OCI-LY7 (cell line): ENCODE results near the gene OR6N2. TPM values are rescaled to one million over a fixed set of nuclear protein-coding genes. Genes with fewer than 3 reads are reported as not detected.

ENCODE experiments used
- Bru-seq: library from RNA; stranded (reverse); fragments of 400-500 nt; gene quantifications from one replicate; lab custom pipeline; 2021; lab: Mats Ljungman, UMichigan
- BruChase-seq, 2 experiments: library from RNA; stranded (reverse); fragments of 400-500 nt; gene quantifications; one replicate each; lab custom pipeline; 2021; lab: Mats Ljungman, UMichigan
- BruUV-seq: library from RNA; stranded (reverse); fragments of 400-500 nt; replicated peaks from 2 replicates; lab custom pipeline; 2021; lab: Mats Ljungman, UMichigan
- CTCF ChIA-PET: fragments of 300-600 bp; sonication (Branson Sonifier 250); formaldehyde crosslinking; loops from one replicate; lab custom pipeline; 2022; ENCODE audit warnings: antibody characterized with exemption; ENCODE audit not compliant: unreplicated experiment; lab: Charles Lee
- POLR2A ChIA-PET: fragments of 300-600 bp; sonication (Branson Sonifier 250); formaldehyde crosslinking; loops from one replicate; lab custom pipeline; 2022; ENCODE audit warnings: antibody characterized with exemption; lab: Charles Lee
- DNase-seq: peaks from one replicate; pipeline ENCODE4 v3.0.0-alpha.2; 2015; ENCODE audit warnings: low spot score
- H2AFZ ChIP-seq: fragments of 200-600 bp; sonication (generic), shearing (Covaris generic); 2 replicates; pipeline ENCODE4 v1.6.1; 2014; ENCODE audit warnings: mild to moderate bottlenecking, antibody characterized with exemption, low read length, moderate library complexity
- H3K27ac ChIP-seq: fragments of 200-600 bp; sonication (generic); 2 replicates; pipeline ENCODE4 v1.5.1; 2014; ENCODE audit warnings: mixed run types, low read depth, mild to moderate bottlenecking, moderate library complexity, low read length, inconsistent platforms; ENCODE audit not compliant: poor library complexity, severe bottlenecking
- H3K36me3 ChIP-seq: fragments of 200-600 bp; sonication (generic); 2 replicates; pipeline ENCODE4 v1.6.1; 2014; ENCODE audit warnings: mild to moderate bottlenecking, antibody characterized with exemption, low read length, moderate library complexity, mixed read lengths; ENCODE audit not compliant: insufficient read depth
- H3K4me1 ChIP-seq: fragments of 200-600 bp; sonication (generic); 2 replicates; pipeline ENCODE4 v1.5.1; 2014; ENCODE audit warnings: mild to moderate bottlenecking, low read length; ENCODE audit not compliant: insufficient read depth, poor library complexity, severe bottlenecking
- H3K4me2 ChIP-seq: fragments of 200-600 bp; sonication (generic); 2 replicates; pipeline ENCODE4 v1.6.1; 2014; ENCODE audit warnings: mild to moderate bottlenecking, low read length
- H3K4me3 ChIP-seq: fragments of 200-600 bp; sonication (generic); 2 replicates; pipeline ENCODE4 v1.5.1; 2014; ENCODE audit warnings: mild to moderate bottlenecking, low read depth, low read length; ENCODE audit not compliant: poor library complexity, severe bottlenecking
- H3K79me2 ChIP-seq: fragments of 200-600 bp; sonication (generic); 2 replicates; pipeline ENCODE4 v1.6.1; 2016; ENCODE audit warnings: low read depth, mild to moderate bottlenecking, low read length, moderate library complexity, mixed read lengths; ENCODE audit not compliant: insufficient read depth
- H3K9me2 ChIP-seq: fragments of 200-600 bp; sonication (generic); 2 replicates; pipeline ENCODE4 v1.6.1; 2016; ENCODE audit warnings: mild to moderate bottlenecking, low read length, mixed read lengths; ENCODE audit not compliant: insufficient read depth
- H3K9me3 ChIP-seq: fragments of 200-600 bp; sonication (generic); 2 replicates; pipeline ENCODE4 v1.6.1; 2014; ENCODE audit warnings: mild to moderate bottlenecking, mixed run types, low read length, mixed read lengths
- H4K20me1 ChIP-seq: fragments of 200-600 bp; sonication (generic); 2 replicates; pipeline ENCODE4 v1.6.1; 2014; ENCODE audit warnings: mild to moderate bottlenecking, antibody characterized with exemption, low read length, moderate library complexity, mixed read lengths; ENCODE audit not compliant: insufficient read depth
- CTCF ChIP-seq: fragments of 200-600 bp; sonication (generic); conservative IDR thresholded peaks from 2 replicates; pipeline ENCODE4 v1.5.1; 2014; ENCODE audit warnings: mild to moderate bottlenecking, antibody characterized with exemption, low read length, moderate library complexity, mixed read lengths
- EZH2phosphoT487 ChIP-seq: fragments of 200-600 bp; sonication (generic); IDR thresholded peaks from 2 replicates; pipeline ENCODE4 v1.6.1; 2018; ENCODE audit warnings: low read depth, borderline replicate concordance, mild to moderate bottlenecking, mixed run types, antibody characterized with exemption, low read length, moderate library complexity, mixed read lengths
- intact Hi-C: fragments of 100-400 bp; cut with micrococcal nuclease; formaldehyde crosslinking; loops from one replicate; pipeline ENCODE4 v1.10.0; 2022; ENCODE audit not compliant: unreplicated experiment
- long read RNA-seq: library from polyadenylated mRNA; stranded (forward); transcript quantifications from one replicate; pipeline ENCODE4 v2.0.0, GENCODE V29; 2022
- total RNA-seq, 2 experiments: library from RNA; depleted of rRNA in 1 of 2; stranded (reverse); fragments of >200 nt in 1 of 2; shearing (Covaris generic) in 1 of 2; gene quantifications; 2 replicates each; pipeline ENCODE4 v1.2.3, GENCODE V29; 2014 to 2022

OR6N2 gene, protein sequence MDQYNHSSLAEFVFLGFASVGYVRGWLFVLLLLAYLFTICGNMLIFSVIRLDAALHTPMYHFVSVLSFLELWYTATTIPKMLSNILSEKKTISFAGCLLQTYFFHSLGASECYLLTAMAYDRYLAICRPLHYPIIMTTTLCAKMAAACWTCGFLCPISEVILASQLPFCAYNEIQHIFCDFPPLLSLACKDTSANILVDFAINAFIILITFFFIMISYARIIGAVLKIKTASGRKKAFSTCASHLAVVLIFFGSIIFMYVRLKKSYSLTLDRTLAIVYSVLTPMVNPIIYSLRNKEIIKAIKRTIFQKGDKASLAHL
- total RNA-seq (2014; rRNA removed; shearing (Covaris generic)): not detected in 2 replicates
- total RNA-seq (2022): not detected in 2 replicates
- Bru-seq, nascent RNA: not detected
- BruChase-seq, experiment 1, labeled RNA remaining after a 6-hour chase: not detected
- BruChase-seq, experiment 2, labeled RNA remaining after a 2-hour chase: percentile 11 among the genes with signal in this experiment
- long read RNA-seq: 0 reads

GRCh38 chr1:158781104-158781503 lies at the start of gene OR6N2:
Gene OR6N2 (minus strand): TSS chr1:158781204. CDS start chr1:158777635, 3,569 bp downstream.
- Histone ChIP-seq H3K4me2 (no peak within 1 kb of the TSS), H3K9me2 (no peaks in the 10 kb centered on the region), H3K4me1 (no peaks in the 10 kb centered on the region), H2AFZ (no peak within 1 kb of the TSS), H3K9me3 (no peaks in the 10 kb centered on the region), H3K4me3 (no peak within 1 kb of the TSS), H3K79me2 (no peaks in the 10 kb centered on the region), H3K27ac (no peak within 1 kb of the TSS), H4K20me1 (no peaks in the 10 kb centered on the region), H3K36me3 (no peaks in the 10 kb centered on the region)
- ChIA-PET CTCF (no interaction called here), POLR2A (no interaction called here)
- DNase-seq: no peak
- no TSS peak for BruUV-seq
- TF ChIP-seq CTCF (no peak), EZH2phosphoT487 (no peak)
- intact Hi-C loops: no loop called here

- H2AFZ ChIP-seq: no peak overlapping the region
- H4K20me1 ChIP-seq: no peaks in the 10 kb centered on the region
- H3K36me3 ChIP-seq: no peaks in the 10 kb centered on the region
- DNase-seq: no peak
- H3K9me3 ChIP-seq: 0 out of 2 replicates have a peak, but pooled peaks cover 4% of the 10 kb centered on the region
- no peak overlapping the region for H3K4me2 ChIP-seq
- TF ChIP-seq EZH2phosphoT487 (no peak), CTCF (no peak)
- H3K9me2 ChIP-seq: no peaks in the 10 kb centered on the region
- BruUV-seq: no TSS peak
- intact Hi-C loops: no loop called here
- H3K27ac ChIP-seq: no peak overlapping the region
- POLR2A ChIA-PET: interaction anchor here (0.6 kb wide), 1 partner anchor 308 kb away, joined by 6 read pairs; no protein-coding TSS in a partner anchor
- H3K4me3 ChIP-seq: no peak overlapping the region
- CTCF ChIA-PET: no interaction called here
- no peaks in the 10 kb centered on the region for H3K79me2 ChIP-seq
- no peaks in the 10 kb centered on the region for H3K4me1 ChIP-seq
These were observed 49.2 kb upstream of the OR6N2 start for GRCh38 chr1:158830074-158830677.
